Activated naive CD8-positive, alpha-beta T cell treated with anti-CD3 and anti-CD28 coated beads, Interleukin-2, amount 50 U/mL, for 16 hours (primary cell): Measurements from ENCODE around the gene COX20.
"Not testable (repeated sequence)": the region's sequence is repeated elsewhere in the genome, so short reads cannot be mapped to it uniquely, and the experiment has no call there.

Source experiments
- DNase-seq: peaks from one replicate; pipeline ENCODE4 v3.0.0-alpha.2; 2020; ENCODE audit warnings: low read depth, low spot score

Gene COX20

DNA sequence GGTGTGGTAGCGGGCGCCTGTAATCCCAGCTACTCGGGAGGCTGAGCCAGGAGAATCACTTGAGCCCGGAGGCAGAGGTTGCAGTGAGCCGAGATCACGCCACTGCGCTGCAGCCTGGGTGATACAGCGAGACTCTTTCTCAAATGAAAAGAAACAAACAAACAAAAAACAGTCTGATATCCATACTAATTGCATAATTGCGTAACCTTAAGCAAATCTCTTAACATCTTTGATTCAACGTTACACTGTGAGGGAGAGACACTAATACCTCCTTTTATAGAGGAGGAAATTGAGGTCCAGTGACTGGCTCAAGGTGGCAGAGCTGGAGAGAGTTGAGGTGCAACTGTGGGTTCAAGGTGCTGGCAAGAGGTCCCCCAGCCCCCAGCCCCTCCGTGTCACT is 12.6 kb upstream of the COX20 start:
- no peak for DNase-seq

DNA sequence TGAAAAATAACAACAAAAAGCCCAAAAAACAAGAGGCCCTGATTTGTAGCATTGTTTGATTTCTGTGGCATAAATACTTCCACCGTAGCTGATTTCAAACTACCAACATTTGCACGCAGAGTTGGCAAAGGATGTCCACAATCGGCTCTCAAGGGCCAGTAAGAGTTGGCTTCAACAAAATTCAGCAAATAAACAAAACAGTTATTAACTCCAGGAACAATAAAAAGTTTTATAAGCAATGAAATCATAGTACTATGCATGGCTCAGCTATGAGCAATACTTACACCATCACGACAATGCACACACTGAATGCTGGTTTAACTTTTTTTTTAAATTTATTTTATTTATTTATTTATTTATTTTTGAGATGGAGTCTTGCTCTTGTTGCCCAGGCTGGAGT is 8.7 kb upstream of the COX20 start:
- DNase-seq = no peak

DNA sequence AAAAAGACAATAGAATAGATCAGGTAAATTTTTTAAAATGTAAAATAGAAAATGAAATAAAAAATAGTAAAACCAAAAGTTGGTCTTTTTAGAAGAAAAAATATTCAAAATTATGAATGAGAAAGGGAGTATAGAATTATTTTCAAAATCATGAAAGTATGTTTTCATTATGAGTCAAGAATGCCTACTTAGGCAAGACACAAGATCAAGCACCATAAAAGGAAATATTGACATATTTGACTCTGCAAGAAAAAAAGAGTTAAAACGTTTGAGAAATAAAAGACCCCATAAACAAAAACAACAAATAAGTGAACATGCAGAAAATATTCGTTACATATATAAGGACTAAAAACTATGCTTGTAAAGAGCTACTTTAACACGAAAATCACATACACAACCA is 4.8 kb upstream of the COX20 start:
- DNase-seq = no peak

DNA sequence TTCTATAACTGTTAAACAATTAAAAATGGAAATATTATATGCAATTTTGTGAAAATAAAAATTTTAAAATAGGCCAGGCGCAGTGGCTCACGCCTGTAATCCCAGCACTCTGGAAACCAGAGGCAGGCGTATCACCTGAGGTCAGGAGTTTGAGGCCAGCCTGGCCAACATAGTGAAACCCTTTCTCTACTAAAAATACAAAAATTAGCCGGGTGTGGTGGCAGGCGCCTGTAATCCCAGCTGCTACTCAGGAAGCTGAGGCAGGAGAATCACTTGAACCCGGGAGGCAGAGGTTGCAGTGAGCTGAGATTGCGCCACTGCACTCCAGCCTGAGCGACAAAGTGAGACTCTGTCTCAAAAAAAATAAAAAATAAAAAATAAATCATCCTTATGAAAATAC is 2.2 kb upstream of the COX20 start:
- not testable (repeated sequence) for DNase-seq

DNA sequence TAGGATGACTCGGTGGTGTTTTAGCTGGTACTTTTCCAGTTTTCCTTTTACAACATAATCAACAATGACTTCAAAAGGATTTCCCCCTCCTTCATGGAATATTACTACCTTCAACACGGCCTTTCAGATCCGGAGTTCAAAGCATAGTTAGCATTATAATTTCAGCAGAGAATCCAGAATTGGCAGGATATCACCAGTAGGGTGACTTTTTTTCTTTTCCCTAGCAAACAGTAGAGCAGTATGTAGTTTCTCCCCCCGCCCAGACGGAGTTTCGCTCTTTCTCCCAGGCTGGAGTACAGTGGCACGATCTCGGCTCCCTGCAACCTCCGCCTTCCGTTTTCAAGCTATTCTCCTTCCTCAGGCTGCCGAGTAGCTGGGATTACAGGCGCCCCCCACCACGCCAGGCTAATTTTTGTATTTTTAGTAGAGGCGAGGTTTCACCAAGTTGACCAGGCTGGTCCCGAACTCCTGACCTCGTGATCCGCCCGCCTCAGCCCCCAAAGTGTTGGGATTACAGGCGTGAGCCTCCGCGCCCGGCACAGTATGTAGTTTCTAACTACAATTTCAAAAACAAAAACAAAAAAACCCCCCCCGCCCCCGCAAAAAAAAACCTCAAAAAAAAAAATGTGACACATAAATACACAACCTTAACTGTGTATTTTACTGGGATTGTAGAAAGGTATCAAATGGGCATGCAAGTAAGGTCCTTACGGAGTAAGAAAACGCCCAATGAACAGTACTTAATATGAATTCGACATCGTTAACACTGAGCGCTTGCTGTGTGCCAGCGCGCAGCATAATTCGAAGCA is 1.5 kb upstream of the COX20 start:
- DNase-seq = peak; percentile 10

DNA sequence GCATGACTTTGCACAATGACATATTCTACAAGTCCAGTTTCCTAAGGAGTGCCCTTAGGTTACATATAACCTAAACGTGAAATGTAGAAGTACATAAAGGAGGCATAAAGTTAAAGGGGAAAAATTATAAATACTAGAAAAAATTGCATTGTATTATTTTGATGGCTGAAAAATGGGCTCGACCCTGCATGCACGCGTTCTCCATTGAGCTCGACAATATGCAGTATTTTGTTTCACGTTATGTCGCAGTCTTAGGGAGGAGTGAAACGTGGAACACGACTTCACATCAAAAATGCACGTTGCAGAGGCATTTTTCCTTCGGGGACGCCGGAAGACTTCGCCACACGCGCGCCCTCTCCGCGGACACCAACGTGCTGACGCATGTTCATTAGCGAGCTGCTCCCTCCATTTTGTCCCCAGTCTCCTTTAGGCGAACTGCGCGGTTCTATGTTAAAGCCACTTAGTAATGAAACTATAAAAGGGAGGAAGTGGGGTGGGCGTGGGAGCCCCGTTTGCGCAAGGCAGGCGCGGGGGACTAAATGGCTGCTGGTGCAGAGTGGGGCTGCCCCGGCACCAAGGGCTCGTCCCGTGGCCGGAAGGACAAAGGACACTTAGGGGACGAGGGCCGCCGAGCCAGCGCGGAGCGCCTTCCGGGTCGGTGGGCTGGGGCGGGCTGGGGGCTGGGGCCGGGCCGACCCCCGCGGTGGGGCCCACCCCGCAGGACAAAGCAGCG is 749 bp upstream of the COX20 start:
- peak; percentile 83 for DNase-seq

DNA sequence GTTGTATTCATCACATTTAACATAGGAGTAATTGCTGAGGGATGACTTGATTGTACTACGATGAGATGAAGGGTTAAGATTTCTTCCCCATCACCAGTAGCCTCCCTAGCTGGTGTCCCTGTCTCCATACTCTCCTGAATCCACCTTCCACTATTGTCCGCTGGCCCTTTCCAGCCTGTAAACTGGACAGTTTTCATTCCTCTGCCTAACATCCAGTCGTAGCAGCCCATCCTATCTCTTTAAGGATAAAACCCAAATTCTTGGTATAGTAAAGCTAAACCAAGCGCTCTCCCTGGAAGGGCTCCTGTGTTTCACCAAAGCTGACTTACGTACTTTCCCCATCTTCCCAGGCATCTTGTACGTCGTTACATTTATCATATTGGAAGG is 670 bp downstream of the COX20 start:
- DNase-seq = no peak

DNA sequence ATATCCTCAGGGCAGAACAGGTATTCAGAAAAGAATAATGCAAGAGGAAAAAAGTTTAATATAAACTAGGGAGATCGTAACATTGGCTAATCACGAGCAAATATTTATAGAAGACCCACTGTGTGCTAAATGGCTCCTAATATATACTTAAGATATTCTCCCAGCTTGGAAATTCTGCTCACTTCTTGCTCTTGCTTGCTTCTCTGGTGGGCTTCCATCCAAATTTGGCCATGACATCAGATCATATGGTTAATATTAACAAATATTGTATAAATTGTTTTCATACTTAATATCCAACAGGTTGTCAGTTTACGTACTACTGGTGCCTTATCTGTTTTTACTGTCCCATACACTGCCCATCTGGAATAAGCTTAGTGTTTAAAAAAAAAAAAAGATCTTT is 1.1 kb downstream of the COX20 start:
- no peak for DNase-seq

DNA sequence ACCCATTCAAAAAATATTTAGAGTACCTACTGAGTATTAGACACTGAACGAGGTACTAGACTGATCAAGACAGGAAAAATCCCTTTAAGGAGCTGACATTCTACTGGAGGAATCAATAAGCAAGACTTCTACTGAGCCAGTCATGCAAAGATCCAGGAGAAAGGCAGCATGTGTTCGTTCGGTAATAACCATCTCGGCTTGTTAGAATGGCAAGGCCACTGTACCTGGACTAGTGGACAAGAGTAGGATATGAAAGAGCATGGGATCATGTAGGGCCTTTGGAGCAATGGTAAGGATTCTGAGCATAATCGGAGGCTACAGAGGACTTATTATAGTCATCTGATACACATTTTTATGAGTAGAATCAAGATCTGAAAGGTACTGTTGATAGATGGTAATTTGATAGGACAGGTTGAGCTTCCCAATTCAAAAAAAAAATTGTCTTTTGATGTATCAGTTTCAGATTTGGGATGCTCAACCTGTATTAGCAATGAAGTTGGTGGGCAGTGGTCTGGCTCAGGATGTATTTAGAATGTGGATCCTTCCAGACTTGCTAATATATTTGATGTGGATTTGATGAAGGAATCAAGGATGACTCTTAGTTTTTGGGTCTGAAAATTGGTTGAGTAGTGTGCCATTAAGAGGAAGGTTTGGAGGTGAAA is 2.3 kb downstream of the COX20 start:
- no peak for DNase-seq

DNA sequence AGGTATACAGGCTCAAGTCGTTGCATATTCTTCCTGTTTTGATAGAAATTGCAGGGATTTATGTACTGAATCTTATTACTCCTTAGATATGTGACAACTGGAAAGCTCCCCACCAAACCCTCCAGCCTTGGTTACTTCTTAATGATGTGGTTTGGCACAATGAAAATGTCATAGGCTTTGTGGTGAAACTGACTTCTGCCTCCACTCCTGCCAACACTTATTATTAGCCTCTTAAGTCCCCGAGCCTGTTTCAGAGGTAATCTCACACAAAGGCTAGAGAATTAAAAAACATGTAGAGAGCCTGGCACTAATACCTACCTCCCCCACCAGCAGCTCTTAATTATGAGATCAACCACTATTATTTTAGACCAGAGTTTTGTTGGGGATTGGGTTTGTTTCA is 4.2 kb downstream of the COX20 start:
- DNase-seq = no peak

DNA sequence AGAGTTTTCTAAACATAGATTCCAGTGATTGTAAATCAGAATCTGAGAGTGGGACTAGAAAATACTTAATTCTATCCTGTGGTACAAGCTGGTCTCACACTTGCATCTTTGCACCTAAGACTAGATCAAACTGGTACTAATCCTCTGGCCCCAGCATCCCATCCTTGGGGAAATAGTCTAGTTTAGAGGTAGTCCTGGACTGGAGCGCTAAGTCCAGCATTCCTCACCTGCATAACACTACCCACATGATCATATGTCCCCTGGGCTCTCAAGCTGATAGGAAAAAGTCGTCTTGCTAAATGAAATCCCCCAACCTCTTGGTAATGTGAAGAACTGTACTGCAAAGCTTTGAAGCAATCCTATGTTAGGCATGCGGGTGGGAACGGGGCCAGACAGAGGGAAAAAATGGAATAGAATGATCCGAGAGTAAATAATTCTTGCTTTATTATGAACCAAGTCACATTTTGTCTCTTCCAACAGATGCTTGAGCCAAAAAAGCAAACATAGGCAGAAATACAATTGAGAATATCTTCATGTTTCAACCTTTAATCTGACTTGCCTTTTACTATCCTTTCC is 4.8 kb downstream of the COX20 start:
- no peak for DNase-seq

DNA sequence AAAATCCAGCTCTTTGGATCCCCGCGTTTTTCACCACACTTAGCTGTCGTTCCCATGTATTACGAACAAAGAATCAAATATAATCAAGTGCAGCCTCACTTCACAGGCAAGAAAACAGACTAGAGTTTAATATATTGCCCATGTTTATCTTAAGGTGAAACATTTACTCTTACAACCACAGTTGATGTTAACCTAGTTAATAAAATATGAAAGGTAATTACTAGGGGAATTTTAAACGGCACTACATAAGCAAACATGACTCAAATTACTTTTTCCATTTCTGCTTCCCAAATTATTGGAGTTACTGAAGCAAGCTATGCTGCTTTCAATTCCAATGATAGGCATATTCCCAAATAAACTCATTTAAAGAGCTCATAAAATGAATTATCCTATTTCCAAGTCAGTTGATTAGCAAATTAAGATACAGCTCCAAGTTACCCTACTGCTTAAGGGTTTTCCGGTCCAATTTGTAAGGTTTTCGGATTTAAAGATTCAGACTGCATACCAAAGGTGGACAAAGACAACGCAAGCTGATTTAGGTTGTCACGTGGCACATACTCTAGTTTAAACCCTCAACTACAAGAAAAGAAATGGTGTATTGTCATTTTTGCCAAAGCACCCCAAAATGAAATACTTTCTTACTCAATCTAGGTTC is 5.9 kb downstream of the COX20 start:
- no peak for DNase-seq

DNA sequence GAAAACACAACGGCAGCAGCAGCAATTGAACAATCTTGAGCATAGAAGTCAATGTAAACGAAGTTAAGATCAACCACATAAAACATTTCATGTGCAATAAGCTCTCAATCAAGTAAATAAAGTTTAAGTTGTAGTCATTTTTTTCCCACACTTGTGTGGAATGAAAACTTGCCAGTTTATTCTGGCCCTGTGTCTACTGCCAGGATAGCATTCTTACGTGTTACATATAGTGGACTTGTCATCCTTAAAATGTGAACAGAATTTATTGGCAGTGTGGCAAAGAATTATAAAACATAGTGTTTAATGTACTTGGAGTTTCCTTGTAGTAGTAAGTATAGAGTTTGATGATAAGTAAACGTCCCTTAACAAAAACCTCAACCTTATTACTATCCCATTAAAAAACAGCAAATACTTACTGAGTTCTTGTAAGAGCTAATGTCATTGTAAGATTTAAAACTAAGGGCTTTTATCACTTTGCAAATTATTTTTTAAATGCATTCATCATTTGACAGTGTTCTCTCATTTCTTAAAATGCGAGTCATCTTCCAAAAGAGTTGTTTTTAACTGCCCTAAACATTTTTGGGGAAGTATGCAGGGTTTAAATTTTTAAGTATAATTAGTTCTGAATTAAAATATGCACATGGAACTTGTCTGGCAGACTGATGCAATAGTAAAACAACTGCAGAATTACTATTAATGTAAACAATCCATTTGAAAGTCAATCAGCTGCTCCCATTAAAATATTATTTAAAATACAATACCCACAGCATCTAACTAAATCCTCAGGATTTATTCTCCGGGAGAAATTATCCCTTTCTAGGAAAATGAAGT is 7.9 kb downstream of the COX20 start:
- DNase-seq = no peak

DNA sequence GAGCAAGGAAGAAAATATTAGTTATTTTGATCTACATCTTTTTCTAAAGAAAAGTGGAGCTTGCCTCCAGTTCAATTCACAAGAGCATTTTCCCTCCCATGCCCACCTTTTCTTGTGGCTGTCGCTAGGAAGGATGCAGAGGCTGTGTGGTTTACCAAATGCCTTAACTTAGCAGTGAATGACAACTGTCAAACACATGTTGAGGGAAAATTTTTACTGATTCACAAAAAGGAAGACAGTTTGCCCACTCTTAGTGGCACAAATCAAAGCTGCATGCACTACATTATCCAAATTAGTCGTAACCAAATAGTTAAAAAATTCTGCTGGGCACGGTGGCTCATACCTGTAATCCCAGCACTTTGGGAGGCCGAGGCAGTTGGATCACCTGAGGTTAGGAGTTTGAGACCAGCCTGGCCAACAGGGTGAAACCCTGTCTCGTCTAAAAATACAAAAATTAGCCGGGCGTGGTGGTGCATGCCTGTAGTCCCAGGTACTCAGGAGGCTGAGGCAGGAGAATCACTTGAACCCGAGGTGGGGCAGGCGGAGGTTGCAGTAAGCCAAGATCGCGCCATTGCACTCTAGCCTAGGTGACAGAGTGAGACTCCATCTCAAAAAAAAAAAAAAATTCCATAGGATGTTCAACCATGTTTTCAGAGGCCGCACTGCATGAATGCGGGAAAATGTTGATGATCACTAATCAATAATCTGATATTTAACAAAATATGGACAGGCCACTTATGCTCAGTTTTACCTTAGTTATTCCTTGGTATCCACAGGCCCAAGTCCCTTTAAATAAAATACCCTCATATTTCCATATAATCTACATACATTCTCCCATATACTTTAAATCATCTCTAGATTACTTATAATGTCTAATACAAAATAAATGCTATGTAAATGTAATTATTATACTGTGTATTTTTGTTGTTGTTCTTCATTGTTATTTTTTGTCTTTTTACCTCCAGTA is 9.0 kb downstream of the COX20 start:
- no peak for DNase-seq

DNA sequence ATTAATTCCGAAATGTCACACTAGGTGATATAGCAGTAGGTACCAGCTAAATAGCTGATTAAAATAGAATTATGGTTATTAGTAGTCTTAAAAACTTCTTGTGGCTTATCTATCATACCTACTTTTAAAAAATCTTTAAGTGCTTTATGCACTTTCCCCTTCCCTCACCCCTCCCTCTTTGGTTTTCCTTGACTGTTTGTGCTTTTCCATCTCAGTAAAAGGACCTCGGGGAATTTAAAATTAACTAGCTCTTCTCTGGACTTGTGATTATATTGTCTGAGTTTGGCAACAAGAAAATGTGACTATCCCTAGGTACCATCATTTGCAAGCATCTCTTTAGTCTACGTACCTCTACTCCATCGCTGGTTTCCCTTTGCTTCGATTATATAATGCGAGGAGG is 11.2 kb downstream of the COX20 start:
- no peak for DNase-seq

DNA sequence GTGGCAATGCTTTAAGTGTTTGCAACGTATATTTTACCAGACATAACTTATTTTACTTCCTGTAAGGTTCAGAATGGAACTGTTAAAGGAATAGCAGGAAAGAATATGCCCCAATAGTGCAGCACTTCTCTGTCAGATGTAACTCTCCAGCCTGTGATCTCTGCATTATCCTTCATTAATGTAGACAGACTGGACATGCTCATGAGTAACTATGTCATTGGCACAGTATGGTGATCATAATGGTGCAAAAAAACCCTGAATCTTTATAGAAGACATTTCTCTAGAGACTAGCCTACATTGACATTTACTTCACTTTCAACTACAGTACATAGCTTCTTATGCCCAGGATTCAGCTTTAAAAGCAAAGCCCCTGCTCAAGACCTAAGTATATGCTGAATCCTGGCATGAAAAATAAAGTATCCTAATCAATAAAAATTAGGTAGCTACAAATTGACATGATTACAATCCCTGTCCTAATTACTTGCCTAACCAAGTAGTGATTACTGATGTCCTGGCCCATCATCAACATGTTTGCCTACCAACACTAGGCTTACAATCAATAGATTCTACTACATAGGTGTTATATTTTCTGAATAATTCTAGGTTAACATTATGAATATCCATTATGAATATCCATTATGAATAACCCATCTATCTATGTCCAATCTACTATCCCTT is 13.9 kb downstream of the COX20 start:
- no peak for DNase-seq

DNA sequence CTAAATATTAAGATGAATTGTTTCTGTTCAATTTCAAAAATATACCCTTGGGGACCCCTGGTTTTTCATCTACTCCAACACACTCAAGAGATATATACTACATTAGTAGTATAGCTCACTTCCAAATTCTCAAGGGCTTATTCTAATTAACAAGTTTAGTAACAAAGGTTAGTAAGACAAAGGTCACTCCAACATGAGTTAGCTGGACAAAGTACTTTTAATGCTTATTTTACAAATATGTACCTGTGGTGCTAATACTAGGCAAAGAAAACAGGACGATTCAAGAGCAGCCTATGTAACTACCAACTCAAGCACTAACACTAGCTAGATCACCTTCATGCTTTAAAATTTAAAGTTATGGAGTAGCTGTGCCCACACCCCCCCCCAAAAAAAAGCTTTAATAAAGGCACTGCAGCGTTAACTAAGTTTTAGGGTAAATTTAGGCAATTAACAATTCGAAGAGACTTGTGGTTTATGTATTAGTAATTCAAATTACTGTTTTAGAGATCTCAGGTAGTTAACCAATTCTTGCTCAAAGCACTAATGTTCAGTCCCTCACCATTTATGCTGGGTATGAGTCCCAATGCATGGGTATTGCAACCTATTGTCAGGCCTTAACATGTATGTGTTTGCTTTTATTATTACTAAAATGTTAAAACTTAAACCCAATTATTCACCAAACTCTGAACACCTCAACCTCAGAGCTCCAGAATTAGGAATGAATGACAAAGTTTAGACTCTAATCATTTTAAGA is 14.8 kb downstream of the COX20 start:
- no peak for DNase-seq

DNA sequence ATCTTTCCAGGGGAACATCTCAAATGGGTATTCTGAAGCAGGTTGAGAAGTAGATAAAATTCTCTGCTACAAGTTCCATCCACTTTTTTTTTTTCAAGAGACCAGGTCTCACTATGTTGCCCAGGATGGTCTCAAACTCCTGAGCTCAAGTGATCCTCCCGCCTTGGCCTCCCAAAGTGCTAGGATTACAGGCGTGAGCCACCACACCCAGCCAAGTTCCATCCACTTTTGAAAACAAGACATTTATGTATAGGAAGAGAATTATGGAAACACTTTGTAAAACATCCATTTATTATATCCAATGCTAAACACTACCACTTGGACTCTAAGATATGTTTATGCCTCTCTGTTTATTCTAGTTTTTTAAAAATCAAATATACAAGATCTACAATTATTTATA is 15.4 kb downstream of the COX20 start:
- DNase-seq = no peak
